HG02763 (cell line): Measurements from ENCODE around the gene PPHLN1.
"Not testable (repeated sequence)": the region's sequence is repeated elsewhere in the genome, so short reads cannot be mapped to it uniquely, and the experiment has no call there.

Experiments
- ATAC-seq: cut with Tn5 transposase; IDR thresholded peaks from one replicate; pipeline ENCODE4 v1.9.1; 2021; ENCODE audit warnings: mild to moderate bottlenecking, moderate library complexity; ENCODE audit not compliant: unreplicated experiment

PPHLN1 gene

GRCh38 chr12:42322567-42322966, 3.4 kb upstream of the PPHLN1 start:
- no peak for ATAC-seq

- ATAC-seq = no peak
Observed at GRCh38 chr12:42323856-42324255, 2.1 kb upstream of the PPHLN1 start.

GRCh38 chr12:42325326-42325652, 678 bp upstream of the PPHLN1 start:
- ATAC-seq = no peak

- ATAC-seq = no peak
Observed at GRCh38 chr12:42326541-42327226, 717 bp downstream of the PPHLN1 start.

GRCh38 chr12:42327227-42327590, 1.2 kb downstream of the PPHLN1 start:
- no peak for ATAC-seq

GRCh38 chr12:42330097-42330496, 4.1 kb downstream of the PPHLN1 start:
- not testable (repeated sequence) for ATAC-seq

GRCh38 chr12:42332301-42333285, 6.6 kb downstream of the PPHLN1 start:
- no peak for ATAC-seq

- no peak for ATAC-seq
Observed at GRCh38 chr12:42336286-42336685, 10.3 kb downstream of the PPHLN1 start.

- no peak for ATAC-seq
Observed at GRCh38 chr12:42338280-42338679, 12.3 kb downstream of the PPHLN1 start.

GRCh38 chr12:42342028-42342427, 16.1 kb downstream of the PPHLN1 start:
- no peak for ATAC-seq

GRCh38 chr12:42343721-42344120, 17.8 kb downstream of the PPHLN1 start:
- no peak for ATAC-seq

- no peak for ATAC-seq
Observed at GRCh38 chr12:42346403-42347002, 20.5 kb downstream of the PPHLN1 start.

- not testable (repeated sequence) for ATAC-seq
Observed at GRCh38 chr12:42349119-42350020, 23.4 kb downstream of the PPHLN1 start.

GRCh38 chr12:42350021-42350407, 24.0 kb downstream of the PPHLN1 start:
- not testable (repeated sequence) for ATAC-seq

GRCh38 chr12:42356344-42356743, 30.4 kb downstream of the PPHLN1 start:
- ATAC-seq = no peak

GRCh38 chr12:42360747-42361403, 34.9 kb downstream of the PPHLN1 start:
- ATAC-seq = peak; percentile 54

GRCh38 chr12:42361909-42362646, 36.1 kb downstream of the PPHLN1 start:
- ATAC-seq = no peak

- ATAC-seq = no peak
Observed at GRCh38 chr12:42362647-42363260, 36.8 kb downstream of the PPHLN1 start.

- no peak for ATAC-seq
Observed at GRCh38 chr12:42364692-42365091, 38.7 kb downstream of the PPHLN1 start.
